GM21825 (cell line): ENCODE data around the gene DZIP1.

ENCODE experiments used
- ATAC-seq: cut with Tn5 transposase; IDR thresholded peaks from one replicate; pipeline ENCODE4 v1.9.1; 2021; ENCODE audit warnings: mild to moderate bottlenecking, moderate library complexity; ENCODE audit not compliant: unreplicated experiment

The DZIP1 gene

DNA sequence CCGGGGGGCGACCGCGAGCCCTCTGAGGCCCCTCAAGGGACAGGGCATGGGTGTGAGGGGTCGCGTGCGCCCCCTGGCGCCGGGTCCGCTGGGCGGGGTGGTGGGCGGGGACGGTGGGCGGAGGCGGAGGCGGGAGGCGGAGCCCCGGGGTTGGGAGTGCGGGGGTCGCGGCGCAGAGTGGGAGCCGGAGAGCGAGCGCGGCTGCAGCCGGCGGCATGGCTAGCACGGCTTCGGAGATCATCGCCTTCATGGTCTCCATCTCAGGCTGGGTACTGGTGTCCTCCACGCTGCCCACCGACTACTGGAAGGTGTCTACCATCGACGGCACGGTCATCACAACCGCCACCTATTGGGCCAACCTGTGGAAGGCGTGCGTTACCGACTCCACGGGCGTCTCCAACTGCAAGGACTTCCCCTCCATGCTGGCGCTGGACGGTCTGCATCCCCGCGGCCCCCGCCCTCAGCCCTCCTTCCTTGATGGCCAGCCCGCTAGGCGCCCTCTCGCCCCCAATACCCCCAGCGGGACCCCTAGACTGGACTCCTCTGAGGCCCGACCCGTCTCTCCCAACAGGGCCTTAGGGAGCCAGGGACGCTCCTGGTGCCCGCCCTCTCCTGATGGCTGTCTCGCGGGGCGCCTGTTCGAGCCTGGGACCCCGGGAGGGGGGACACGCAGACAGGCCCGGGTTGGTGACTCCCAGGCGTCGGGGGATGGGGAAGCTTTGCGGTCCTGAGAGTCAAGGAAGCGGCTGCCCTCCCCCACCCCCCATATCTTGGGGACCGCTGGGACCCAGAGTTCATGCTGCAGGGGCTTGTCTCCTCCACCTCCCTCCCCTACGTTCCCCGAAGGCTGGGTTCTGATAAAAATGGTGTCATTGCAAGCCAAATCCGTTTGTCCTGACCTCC is 91.7 kb downstream of the DZIP1 start, which contains the start of gene CLDN10:
TSS of gene CLDN10 (plus strand) at position 182 of the 903 bp plus-strand sequence. CDS start at position 216, 34 bp downstream.
- no peak for ATAC-seq

GRCh38 chr13:95552208-95552538 is 92.3 kb downstream of the DZIP1 start:
- no peak for ATAC-seq

DNA sequence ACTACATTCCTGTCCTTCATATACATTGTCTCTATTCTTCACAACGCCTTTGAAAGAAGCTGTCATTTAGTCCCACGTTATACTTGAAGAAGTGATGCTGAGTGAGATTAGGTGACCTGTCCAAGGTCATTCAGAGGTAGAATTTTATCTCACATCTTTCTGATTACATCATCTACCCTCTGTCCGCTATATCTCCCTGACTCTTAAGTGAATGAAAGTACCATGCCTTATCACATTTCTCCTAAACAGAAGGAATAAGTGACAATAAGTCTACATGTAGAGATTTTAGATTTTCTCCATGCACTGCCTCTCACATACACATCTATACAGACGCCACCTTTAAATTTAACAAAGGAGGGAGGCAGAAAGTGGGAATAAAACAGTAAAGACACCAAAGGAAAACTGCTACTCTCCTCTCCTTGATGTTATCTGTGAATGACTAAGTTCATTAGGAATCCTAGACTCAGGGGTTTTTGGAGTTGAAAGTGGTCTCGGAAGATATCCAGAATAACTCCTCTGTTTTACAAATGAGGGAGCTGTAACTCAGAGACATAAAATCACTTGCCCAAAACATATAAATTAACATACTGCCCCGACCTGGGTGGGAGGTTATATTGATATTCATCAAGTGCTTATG is 96.9 kb downstream of the DZIP1 start:
- no peak for ATAC-seq

DNA sequence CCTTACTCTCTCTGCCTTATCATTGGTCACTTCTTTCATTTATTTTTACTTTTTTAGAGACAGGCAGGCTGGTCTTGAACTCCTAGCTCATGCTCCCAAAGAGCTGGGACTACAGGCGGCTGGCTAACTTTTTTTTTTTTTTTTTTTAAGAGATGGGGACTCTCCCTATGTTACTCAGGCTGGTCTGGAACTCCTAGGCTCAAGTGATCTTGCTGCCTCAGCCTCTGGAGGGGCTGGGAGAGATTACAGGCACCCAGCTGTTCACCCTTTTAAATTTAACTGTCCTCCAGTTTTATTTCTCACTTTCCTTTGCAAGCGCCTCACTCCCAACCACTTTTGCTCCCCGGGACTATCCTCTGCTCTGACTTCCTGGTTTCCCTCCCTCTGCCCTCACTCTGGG is 97.6 kb downstream of the DZIP1 start:
- ATAC-seq = no peak

DNA sequence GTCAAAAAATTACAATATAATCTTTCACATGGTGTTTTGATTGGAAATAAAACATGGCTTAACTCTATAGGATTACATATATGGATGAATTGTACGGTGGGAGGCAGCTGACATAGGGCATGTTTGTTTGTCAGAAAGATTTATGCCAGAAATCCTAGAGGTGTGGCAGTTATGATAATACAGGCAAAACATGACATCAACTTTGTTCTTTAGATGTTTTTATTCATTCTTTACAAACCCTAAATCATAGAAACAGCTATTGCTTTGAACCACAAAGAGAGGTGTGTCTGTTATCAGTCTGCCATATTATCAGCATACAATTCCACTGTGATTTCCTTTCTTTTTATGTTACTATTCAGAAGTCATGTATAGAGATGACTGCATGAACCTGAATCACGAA is 100.2 kb downstream of the DZIP1 start:
- ATAC-seq = no peak

GRCh38 chr13:95541911-95542474 is 102.5 kb downstream of the DZIP1 start:
- no peak for ATAC-seq

DNA sequence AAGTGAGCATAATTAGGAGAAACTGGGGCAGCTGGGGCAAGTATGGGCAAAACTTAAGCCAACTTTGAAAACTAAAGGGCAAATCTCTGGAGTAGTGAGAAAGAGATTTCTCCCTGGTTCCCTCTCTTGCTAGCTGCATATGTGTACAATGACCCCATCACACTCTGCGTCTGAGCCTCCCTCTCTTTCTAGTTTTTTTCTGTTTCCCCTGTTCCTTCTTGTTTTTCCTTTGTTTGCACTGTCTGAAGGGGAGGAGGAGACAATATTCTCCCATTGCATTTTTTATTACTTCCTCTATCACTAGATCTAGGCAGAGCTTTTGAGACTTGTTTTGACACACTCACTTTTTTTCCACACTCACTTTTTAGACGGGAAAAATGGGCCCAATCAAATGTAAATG is 103.2 kb downstream of the DZIP1 start:
- no peak for ATAC-seq

- ATAC-seq = no peak
Observed at GRCh38 chr13:95540888-95541287, 103.6 kb downstream of the DZIP1 start.

DNA sequence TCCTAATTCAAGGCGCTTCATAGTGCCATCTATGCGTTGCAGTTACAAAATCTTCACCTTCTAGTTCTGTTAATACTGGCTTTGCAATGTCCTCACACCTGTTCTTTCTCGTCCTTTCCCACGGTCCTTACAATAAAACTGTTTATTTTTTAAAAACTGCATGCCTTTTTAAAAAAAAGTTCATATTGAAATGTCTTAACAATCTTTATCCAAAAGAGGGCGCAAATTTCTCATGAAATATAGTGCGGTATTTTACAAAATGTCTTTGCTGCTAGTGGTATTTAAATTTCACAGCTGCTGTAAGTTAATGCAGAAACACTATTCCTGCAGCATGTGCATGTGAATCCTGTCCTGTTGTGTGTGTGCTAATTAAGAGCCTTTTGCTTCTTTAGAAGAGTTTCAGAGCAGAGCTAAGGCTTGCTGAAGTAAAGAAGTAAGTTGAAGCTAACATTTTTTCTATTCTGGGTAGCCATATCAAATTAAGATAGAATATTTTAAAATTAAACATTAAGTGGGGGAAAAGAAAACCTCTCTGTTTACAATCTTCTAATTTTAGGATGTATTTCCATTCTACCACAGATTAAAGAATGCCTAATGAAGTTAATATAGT is 107.8 kb downstream of the DZIP1 start:
- ATAC-seq = no peak

GRCh38 chr13:95535243-95535642 is 109.3 kb downstream of the DZIP1 start:
- ATAC-seq = no peak

- no peak for ATAC-seq
Observed at GRCh38 chr13:95533545-95534160, 110.9 kb downstream of the DZIP1 start.

DNA sequence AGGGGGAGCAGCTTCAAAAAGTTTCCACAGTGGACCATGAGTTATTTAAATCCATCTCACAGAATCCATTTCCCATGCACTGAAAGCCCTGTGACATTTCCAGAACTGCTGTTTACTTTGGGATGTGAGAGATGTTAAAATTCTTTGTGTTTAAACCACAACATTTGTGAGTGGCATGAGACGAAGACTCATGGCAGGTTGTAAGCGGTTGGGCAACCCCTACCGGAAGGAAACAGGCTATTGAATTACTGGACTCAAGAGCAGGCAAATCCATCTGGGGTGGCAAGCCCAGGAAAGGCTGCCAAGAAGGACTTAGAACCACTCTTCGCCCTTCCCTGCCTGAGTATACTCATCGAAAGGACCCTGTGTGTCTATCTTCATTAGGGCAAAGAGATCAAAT is 114.3 kb downstream of the DZIP1 start:
- no peak for ATAC-seq
